ENCODE data around the gene PXMP2.

DNA sequence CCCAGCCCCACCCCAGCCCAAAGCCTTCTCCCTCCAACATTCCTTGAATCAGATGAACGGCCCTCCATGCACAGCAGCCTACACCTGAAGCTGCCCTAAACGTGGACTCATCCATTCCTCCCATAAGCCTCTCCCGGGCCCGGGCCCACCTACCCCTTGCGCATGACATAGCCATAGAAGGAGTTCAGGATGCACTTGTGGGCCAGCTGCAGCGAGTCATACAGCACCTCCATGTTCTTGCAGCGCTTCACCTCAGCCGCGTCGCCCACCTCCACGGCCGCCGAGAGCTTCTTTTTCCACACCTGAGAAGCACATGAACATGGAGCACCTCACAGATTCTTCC is 22.3 kb upstream of the PXMP2 start:
- TF ChIP-seq, protein P1, sequence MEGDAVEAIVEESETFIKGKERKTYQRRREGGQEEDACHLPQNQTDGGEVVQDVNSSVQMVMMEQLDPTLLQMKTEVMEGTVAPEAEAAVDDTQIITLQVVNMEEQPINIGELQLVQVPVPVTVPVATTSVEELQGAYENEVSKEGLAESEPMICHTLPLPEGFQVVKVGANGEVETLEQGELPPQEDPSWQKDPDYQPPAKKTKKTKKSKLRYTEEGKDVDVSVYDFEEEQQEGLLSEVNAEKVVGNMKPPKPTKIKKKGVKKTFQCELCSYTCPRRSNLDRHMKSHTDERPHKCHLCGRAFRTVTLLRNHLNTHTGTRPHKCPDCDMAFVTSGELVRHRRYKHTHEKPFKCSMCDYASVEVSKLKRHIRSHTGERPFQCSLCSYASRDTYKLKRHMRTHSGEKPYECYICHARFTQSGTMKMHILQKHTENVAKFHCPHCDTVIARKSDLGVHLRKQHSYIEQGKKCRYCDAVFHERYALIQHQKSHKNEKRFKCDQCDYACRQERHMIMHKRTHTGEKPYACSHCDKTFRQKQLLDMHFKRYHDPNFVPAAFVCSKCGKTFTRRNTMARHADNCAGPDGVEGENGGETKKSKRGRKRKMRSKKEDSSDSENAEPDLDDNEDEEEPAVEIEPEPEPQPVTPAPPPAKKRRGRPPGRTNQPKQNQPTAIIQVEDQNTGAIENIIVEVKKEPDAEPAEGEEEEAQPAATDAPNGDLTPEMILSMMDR (IDR thresholded peaks at IDR 0.05): no peak
- no peak for TF ChIP-seq POLR2A (IDR thresholded peaks at IDR 0.05)

Measured in uterus (tissue), 2 donors.